Neural progenitor cell (in vitro differentiated cells): ENCODE measurements around the gene RAB5B.

Experiments
- EZH2 ChIP-seq: fragments of 200-600 bp; sonication (generic); IDR thresholded peaks from 2 replicates; pipeline ENCODE4 v1.6.1; 2017; ENCODE audit warnings: antibody characterized with exemption, mild to moderate bottlenecking, moderate library complexity
- TF ChIP-seq, protein P1 (sequence below): fragments of 200-600 bp; sonication (generic); IDR thresholded peaks from 2 replicates; pipeline ENCODE4 v1.5.1; 2017; ENCODE audit warnings: antibody characterized with exemption, mild to moderate bottlenecking

DNA sequence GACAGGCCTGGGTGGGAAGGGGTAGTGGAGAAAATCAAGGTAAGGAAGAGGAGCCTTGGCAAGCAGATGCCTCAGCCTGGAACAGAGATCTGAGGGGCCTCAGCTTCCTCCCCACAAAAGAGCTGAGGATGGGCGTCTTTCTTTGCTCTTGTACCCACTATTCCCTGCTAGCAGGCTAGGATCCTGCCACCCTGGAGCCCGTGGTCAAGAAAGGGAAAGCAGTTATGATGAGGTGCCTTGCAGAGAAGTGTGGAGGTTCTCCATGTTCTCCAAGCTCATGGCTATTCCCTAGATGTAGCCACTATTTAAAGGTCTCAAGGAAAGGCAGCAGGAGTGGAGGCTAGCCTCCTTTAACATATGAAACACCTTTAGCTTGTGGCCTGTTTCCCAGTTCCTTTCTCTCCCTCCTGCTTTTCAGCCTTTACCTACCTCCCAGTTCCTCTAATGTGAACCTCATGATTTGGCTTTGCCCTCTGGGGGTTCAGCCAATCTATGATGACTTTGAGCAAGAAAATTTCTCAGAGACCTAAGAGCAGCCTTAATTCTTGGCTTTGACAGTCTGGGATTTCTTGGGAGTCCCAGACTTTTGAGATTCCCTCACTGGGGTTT lies 48.1 kb downstream of the RAB5B start:
- TF ChIP-seq, protein P1, sequence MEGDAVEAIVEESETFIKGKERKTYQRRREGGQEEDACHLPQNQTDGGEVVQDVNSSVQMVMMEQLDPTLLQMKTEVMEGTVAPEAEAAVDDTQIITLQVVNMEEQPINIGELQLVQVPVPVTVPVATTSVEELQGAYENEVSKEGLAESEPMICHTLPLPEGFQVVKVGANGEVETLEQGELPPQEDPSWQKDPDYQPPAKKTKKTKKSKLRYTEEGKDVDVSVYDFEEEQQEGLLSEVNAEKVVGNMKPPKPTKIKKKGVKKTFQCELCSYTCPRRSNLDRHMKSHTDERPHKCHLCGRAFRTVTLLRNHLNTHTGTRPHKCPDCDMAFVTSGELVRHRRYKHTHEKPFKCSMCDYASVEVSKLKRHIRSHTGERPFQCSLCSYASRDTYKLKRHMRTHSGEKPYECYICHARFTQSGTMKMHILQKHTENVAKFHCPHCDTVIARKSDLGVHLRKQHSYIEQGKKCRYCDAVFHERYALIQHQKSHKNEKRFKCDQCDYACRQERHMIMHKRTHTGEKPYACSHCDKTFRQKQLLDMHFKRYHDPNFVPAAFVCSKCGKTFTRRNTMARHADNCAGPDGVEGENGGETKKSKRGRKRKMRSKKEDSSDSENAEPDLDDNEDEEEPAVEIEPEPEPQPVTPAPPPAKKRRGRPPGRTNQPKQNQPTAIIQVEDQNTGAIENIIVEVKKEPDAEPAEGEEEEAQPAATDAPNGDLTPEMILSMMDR = no peak
- TF ChIP-seq EZH2 = no peak
